HAP-1 (cell line): ENCODE data around the gene ACSS1.
A peak's percentile ranks its signal among the peaks of the same experiment; 100 is the strongest.

Experiments
- DNase-seq, 2 experiments: peaks; one replicate each; pipeline ENCODE4 v3.0.0-alpha.2; 2016 to 2020; ENCODE audit warnings: low spot score in 2 of 2
- H3K27me3 ChIP-seq: fragments of 250-450 bp; sonication (Bioruptor Pico); 2 replicates; pipeline ENCODE4 v1.5.1; 2020; ENCODE audit warnings: low read depth, mild to moderate bottlenecking, moderate library complexity
- H3K36me3 ChIP-seq: fragments of 250-450 bp; sonication (Bioruptor Pico); replicated peaks from 2 replicates; pipeline ENCODE4 v1.5.1; 2020; ENCODE audit warnings: mild to moderate bottlenecking
- H3K4me1 ChIP-seq: fragments of 250-450 bp; sonication (Bioruptor Pico); 2 replicates; pipeline ENCODE4 v1.5.1; 2020; ENCODE audit warnings: mild to moderate bottlenecking
- H3K4me3 ChIP-seq: fragments of 250-450 bp; sonication (Bioruptor Pico); 2 replicates; pipeline ENCODE4 v1.5.1; 2020; ENCODE audit warnings: mild to moderate bottlenecking, moderate library complexity
- H3K9me3 ChIP-seq: fragments of 250-450 bp; sonication (Bioruptor Pico); 2 replicates; pipeline ENCODE4 v1.5.1; 2020; ENCODE audit warnings: mild to moderate bottlenecking, moderate library complexity
- in situ Hi-C: fragments of 300-500 bp; cut with MboI; formaldehyde crosslinking; loops from 3 replicates; pipeline ENCODE4 v1.14.3; 2020; ENCODE audit warnings: low sequenced_read_pairs, inconsistent platforms, mixed read lengths

ACSS1 gene

DNA sequence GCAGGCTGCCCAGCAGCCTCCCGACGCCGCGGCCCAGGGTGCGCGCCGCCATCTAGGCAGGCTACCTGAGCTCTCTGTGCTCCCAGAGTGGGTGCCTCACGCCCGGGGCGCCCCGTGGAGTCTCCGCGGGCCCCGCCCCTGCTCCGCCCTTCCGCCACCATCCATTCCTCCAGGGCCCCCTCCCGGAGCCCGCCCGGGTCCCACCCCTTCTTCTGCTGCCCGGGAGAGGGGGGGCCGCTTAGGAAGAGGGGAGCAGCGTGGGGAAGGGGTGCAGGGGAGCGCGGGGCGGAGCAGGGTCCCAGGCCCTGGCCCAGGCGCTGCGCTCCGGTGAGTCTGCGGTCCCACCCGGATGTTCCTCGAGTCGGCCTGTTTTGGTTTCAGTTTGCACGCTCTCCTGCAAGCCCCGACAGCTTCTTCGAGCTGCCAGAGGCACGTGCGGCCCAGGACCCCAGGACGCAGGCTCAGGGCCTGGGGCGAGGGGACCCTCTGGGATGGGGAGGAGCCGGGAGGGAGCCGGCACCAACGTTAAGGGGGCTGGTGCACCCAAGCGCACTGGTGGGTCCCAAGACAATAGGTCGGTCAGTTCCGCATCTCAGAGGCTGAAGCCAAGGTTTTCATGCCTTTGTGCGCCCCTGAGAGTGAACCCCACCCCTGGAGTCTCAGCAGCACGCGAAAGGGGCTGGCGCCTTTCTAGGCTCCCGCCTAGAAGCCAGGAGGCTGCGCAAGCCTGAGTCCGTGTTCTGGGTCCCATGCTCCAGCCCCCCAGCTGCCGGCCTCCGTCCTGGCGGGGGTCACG, at the start of gene ACSS1:
Gene ACSS1 (minus strand): TSS at position 89 of the 796 bp plus-strand sequence. CDS start 37 bp downstream, at position 52.
- H3K9me3 ChIP-seq, result no peaks in the 10 kb centered on the region
- H3K4me1 ChIP-seq, result no peaks in the 10 kb centered on the region; the same call in 1 of the 2 replicates
- peak within 1 kb of the TSS; percentile 51 for H3K4me3 ChIP-seq
- DNase-seq, result peak; percentile 19 to 65
- in situ Hi-C loops, result no loop called here
- peaks cover 13% of the 10 kb centered on the region; the same call in 1 of the 2 replicates for H3K27me3 ChIP-seq
- no peaks in the 10 kb centered on the region for H3K36me3 ChIP-seq

DNA sequence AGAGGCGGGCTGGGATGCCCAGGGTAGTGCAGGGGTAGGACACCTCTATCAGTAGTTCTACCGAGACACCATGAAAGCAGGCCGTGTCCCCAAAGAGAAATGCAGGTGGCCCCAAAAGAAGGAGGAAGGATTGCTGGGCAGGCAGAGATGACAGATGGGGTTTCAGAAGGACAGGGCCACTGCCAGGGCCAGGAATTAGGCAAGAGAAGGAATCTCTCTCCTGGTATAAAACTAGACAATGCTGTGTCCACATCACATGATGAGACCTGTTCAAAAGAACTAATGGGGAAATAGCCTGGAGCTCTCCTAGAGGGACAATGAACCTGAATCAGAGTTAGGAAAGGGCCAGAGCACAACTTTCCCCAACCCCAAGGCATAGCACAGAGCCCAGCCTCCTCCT, 45.6 kb upstream of the ACSS1 start:
- no peak for DNase-seq
- Histone ChIP-seq H3K27me3 (no peaks in the 10 kb centered on the region), H3K36me3 (no peaks in the 10 kb centered on the region)

DNA sequence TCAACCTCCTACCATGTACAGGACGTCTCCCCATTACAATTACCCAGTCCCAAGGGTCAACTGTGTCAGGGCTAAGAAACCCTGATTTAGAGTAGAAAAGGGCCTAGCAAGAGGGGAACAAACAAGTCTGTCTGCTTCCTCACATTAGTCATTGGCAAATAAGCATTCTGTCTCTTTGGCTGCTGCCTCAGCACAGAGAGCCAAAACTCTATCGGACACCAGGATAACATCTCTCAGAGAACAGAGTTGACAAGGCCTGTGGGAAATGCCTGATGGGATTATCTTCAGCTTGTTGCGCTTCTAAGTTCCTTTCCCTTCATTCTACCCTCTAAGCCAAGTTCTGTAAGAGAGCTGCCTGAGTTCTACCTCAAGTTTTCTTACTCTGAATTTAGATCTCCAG, 43.0 kb upstream of the ACSS1 start:
- in situ Hi-C loops, result no loop called here
- H3K4me3 ChIP-seq, result no peak overlapping the region
- H3K4me1 ChIP-seq, result no peaks in the 10 kb centered on the region
- no peak for DNase-seq
- H3K27me3 ChIP-seq, result no peaks in the 10 kb centered on the region
- H3K9me3 ChIP-seq, result no peaks in the 10 kb centered on the region
- no peaks in the 10 kb centered on the region for H3K36me3 ChIP-seq

More for the DNA sequence above, 45.6 kb upstream of the ACSS1 start:
- no peaks in the 10 kb centered on the region for H3K9me3 ChIP-seq
- no peaks in the 10 kb centered on the region for H3K4me1 ChIP-seq
- in situ Hi-C loops, result no loop called here
- H3K4me3 ChIP-seq, result no peak overlapping the region

DNA sequence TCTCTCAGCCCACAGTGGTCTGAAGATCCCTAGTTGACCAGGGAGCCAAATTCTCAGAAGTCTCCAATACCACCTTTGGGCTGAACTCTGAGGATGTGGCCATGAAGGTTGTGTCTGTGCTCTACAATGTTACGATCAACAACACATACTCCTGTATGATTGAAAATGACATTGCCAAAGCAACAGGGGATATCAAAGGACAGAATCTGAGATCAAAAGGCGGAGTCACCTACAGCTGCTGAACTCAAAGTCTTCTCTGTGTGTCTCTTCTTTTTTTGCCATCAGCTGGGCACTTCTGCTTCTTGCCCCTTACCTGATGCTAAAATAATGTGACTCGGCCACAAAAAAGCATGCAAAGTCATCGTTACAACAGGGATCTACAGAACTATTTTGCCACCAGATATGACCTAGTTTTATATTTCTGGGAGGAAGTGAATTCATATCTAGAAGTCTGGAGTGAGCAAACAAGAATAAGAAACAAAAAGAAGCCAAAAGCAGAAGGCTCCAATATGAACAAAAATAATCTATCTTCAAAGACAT, 41.7 kb upstream of the ACSS1 start:
- no peak for DNase-seq
- in situ Hi-C loops, result no loop called here
- Histone ChIP-seq H3K36me3 (no peaks in the 10 kb centered on the region), H3K9me3 (no peaks in the 10 kb centered on the region), H3K27me3 (no peaks in the 10 kb centered on the region), H3K4me1 (no peaks in the 10 kb centered on the region), H3K4me3 (no peak overlapping the region)

DNA sequence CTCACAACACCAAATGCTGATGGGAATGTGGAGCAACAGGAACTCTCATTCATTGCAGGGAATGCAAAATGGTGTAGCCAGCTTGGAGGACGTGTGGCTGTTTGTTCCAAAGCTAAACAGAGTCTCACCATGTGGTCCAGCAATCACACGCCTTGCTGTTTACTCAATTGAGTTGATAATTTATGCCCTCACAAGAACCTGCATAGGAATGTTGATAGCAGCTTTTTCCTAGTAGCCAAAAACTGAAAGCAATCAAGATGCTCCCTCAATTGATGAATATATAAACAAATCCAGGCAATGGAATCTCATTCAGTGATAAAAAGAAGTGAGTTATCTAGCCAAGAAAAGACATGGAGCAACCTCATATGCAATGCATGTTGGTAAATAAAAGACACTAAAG, 39.6 kb upstream of the ACSS1 start:
- Histone ChIP-seq H3K36me3 (no peaks in the 10 kb centered on the region), H3K4me1 (no peaks in the 10 kb centered on the region), H3K9me3 (no peaks in the 10 kb centered on the region), H3K4me3 (no peak overlapping the region), H3K27me3 (0 out of 2 replicates have a peak, but pooled peaks cover 4% of the 10 kb centered on the region)
- in situ Hi-C loops, result no loop called here
- no peak for DNase-seq

DNA sequence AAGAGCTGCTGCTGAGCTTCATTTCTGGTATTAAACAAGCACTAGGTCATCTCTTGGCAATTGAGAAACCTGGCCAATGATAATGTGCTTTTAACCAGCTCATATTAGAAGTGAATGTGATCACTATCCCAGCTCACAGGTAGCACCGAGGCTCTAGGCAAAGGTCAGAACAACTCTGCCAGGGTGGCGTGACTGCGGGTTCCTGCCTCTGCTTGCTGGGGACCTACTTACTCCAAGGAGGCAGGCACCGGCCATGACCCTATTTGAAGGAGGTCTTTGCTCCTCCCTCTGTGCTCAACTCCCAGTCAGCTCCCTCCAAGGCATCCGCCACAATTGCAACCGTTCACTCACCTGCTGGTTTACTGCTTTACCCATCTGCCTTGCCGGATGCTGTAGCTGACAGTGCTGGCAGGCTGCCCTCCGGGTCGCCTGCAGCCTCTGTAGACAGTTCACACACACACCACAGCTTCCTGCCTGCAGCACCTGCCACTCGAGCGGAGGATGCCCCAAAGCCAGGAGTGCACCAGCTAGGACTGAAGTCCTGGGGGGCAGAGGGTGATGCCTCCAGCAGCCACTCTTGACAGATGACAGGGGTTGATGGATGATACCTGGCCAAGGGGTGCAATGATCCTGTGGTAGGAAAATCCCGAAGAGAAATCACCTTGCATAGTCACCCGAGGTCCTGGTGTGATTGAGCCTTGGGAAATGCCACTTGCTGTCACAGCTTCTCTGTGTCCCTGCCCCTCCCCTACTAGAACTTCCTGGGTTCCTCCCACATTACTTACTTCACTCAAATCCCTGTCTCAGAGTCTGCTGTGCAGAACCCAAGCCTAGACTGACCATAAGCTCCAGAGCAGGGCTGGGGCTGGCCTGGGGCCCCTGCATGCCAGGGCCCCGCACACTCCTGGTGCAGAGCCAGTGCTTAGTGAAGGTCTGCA, 32.8 kb upstream of the ACSS1 start:
- no peaks in the 10 kb centered on the region for H3K9me3 ChIP-seq
- H3K4me3 ChIP-seq, result no peak overlapping the region
- in situ Hi-C loops, result no loop called here
- no peak for DNase-seq
- no peaks in the 10 kb centered on the region for H3K4me1 ChIP-seq
- no peaks in the 10 kb centered on the region for H3K36me3 ChIP-seq
- H3K27me3 ChIP-seq, result peaks cover 10% of the 10 kb centered on the region

DNA sequence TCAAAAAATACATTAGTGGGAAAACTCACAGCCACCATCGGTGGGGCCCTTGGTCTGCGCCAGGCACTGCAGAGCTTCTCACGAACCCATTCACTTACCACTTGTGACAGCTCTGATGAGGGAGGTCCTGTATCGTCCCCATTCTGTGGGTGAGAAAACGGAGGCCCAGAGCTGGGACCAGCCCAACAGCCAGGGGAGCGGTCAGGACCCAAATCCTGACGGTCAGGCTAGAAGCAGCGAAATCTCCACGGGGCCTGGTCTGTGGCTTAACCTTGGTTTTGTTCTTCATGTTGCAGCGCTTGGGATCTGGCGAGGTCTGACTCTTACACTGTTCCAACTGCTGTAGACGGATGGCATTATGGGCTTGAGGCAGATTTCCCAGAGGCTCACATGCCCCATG, 31.7 kb upstream of the ACSS1 start:
- H3K36me3 ChIP-seq, result no peaks in the 10 kb centered on the region
- no peaks in the 10 kb centered on the region for H3K4me1 ChIP-seq
- H3K27me3 ChIP-seq, result peaks cover 19% of the 10 kb centered on the region
- in situ Hi-C loops, result no loop called here
- H3K4me3 ChIP-seq, result no peak overlapping the region
- H3K9me3 ChIP-seq, result no peaks in the 10 kb centered on the region
- no peak for DNase-seq

DNA sequence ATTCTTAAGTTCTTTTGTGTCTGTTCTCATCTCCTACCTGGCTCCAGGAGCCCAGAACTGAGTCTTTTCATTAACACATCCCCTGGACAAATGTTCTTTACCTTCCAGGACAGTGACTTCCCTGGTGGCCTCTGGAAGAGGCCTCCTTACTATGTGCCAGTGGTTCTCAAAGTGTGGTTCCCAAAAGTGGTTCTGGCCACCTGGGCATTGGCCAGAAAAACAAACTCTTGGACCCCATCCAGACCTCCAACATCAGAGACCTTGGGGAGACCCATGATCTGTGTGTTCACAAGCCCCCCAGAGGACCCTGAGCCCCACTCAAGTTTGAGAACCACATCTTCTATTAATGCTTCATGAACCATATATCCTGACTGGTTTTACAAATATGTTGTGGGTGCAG, 31.2 kb upstream of the ACSS1 start:
- Histone ChIP-seq H3K36me3 (no peaks in the 10 kb centered on the region), H3K27me3 (peaks cover 25% of the 10 kb centered on the region), H3K4me3 (no peak overlapping the region), H3K4me1 (no peaks in the 10 kb centered on the region), H3K9me3 (no peaks in the 10 kb centered on the region)
- no peak for DNase-seq
- in situ Hi-C loops, result no loop called here

DNA sequence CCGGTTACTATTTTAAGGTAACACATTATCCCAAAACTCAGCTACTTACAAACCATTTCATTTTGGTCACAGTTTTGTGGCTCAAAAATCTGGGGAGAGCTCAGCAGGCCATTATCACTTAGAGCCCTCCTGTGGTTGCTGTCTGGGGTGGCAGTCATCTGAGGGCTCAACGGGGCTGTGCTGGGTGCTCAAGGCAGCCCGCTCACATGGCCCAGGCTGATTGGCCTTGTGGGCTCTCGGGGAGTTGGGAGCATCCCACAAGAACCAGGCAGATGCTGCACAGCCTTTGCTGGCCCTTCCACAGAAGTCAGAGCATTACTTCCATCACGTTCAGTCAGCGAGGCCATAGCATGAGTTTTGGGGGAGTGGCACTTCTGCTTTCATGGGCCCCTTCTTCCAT, 30.3 kb upstream of the ACSS1 start:
- H3K36me3 ChIP-seq, result no peaks in the 10 kb centered on the region
- no peaks in the 10 kb centered on the region for H3K4me1 ChIP-seq
- H3K9me3 ChIP-seq, result no peaks in the 10 kb centered on the region
- in situ Hi-C loops, result no loop called here
- peaks cover 29% of the 10 kb centered on the region for H3K27me3 ChIP-seq
- H3K4me3 ChIP-seq, result no peak overlapping the region
- no peak for DNase-seq

DNA sequence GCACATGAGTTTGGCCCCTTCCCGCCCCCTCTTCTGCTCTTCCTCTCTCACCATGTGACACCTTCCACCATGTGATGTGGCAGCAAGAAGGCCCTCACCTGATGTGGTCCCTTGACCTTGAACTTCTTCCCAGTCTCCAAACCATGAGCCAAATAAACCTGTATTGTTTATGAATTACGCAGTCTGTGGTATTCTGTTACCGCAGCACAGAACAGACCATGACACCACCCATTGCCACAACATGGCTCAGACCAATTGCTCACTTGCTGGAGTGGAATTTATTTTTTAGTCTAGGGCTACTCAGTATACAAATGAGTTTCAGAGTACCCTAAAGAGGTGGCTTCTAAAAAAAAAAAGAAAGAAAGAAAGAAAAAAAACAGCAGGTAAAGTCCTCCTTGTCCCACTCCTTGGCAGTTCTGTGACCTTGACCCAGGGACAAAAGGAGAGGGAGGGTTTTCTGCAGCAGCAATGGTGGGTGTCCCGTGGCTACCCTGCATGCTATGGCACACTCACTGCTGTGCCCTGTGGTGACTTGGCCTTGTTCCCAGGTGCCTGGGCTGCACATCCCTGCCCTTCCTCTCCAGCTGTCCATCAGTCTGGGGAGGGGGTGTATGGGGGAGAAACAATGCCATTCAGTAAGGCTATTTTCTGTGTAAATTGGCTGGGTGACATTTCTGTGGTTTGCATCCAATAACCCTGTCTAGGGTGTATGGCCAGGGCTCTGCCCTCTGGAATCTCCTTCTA, 29.4 kb upstream of the ACSS1 start:
- in situ Hi-C loops, result no loop called here
- H3K27me3 ChIP-seq, result peaks cover 38% of the 10 kb centered on the region
- no peak for DNase-seq

DNA sequence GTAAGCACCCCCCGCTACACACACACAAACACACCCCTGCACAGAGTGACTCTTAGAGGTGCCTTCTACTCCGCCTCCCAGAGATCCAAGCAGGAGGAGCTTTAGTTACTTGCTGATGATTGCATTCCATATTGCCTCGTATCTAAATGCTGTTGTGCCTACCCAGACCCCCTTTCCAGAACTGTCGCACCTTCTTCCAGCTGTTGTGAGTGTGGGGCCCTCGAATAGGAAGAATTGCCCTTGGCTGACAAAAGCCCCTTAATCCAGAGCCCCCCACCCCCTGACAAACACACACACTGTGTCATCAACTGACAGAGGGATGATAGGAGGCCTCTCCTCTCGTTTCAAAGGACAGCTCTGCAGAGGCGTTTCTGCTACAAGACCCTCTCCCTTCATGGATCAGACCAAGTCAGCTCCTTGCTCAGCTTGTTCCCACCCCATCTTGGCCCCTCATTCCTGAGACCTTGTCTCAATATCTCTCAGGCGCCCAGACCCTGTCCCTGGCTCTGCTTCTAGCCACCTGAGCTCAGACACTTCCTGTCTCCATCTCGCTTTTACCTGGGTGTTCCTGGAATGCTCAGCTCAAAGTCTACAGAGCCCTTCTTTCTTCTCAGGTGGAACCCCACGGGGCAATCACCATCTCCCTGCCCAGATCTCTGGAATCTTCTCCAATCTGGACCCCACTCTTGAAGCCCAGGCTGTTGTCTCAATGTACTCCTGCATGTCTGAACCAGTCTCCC, 28.0 kb upstream of the ACSS1 start:
- Histone ChIP-seq H3K9me3 (no peaks in the 10 kb centered on the region), H3K36me3 (no peaks in the 10 kb centered on the region), H3K4me1 (no peaks in the 10 kb centered on the region), H3K4me3 (no peak overlapping the region), H3K27me3 (peaks cover 51% of the 10 kb centered on the region)
- DNase-seq, result no peak
- in situ Hi-C loops, result no loop called here

More for the DNA sequence above, 29.4 kb upstream of the ACSS1 start:
- H3K36me3 ChIP-seq, result no peaks in the 10 kb centered on the region
- no peak overlapping the region for H3K4me3 ChIP-seq
- H3K9me3 ChIP-seq, result no peaks in the 10 kb centered on the region
- no peaks in the 10 kb centered on the region for H3K4me1 ChIP-seq

DNA sequence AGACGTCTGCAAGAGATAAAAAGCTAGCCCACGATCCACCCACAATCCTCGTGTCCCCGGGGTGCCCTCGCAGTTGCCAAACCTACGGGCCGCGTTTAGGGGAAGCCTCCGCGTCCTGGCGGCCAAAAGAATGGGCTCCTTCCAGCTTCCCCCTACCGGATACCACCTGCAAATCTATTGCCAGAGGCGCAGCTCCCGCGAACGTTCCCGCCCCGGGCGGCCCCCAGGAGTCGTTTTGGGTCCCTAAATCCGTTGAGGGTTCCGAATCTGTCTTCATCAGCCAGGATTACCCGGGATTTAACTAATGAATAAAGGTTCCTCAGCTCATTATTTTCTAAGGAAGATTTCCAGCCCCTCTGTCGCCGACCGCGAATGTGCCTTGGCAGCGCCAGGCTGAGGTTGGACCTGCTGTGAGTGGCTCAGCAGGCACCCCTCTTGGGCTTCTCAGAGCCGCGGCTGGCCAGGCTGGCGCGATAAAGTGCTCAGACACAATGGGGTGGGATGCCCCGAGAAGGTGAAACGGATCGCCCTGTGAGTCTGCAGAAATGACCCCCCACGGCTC, 26.8 kb upstream of the ACSS1 start:
- Histone ChIP-seq H3K4me3 (no peak overlapping the region), H3K4me1 (no peaks in the 10 kb centered on the region), H3K27me3 (peaks cover 61% of the 10 kb centered on the region), H3K9me3 (no peaks in the 10 kb centered on the region), H3K36me3 (no peaks in the 10 kb centered on the region)
- in situ Hi-C loops, result no loop called here
- no peak for DNase-seq
